Uterus (tissue), 2 donors: ENCODE data around the gene LIF.
"Not testable (repeated sequence)": the region's sequence is repeated elsewhere in the genome, so short reads cannot be mapped to it uniquely, and the experiment has no call there.

ENCODE experiments used
- POLR2A ChIP-seq, 2 donors: fragments of 450-650 bp; IDR thresholded peaks; one replicate each; pipeline ENCODE4 v1.6.1; 2016; ENCODE audit warnings: antibody characterized with exemption in 2 of 2, mild to moderate bottlenecking in 1 of 2, moderate library complexity in 1 of 2
- TF ChIP-seq, protein P1 (sequence below), 4 experiments: fragments of 200-600 bp in 2 of 4; fragments of 450-650 bp in 2 of 4; sonication (generic) in 2 of 4; IDR thresholded peaks; one replicate each; pipeline ENCODE4 v1.5.1; 2016 to 2019; ENCODE audit warnings: antibody characterized with exemption in 4 of 4, mild to moderate bottlenecking in 2 of 4, moderate library complexity in 1 of 4

DNA sequence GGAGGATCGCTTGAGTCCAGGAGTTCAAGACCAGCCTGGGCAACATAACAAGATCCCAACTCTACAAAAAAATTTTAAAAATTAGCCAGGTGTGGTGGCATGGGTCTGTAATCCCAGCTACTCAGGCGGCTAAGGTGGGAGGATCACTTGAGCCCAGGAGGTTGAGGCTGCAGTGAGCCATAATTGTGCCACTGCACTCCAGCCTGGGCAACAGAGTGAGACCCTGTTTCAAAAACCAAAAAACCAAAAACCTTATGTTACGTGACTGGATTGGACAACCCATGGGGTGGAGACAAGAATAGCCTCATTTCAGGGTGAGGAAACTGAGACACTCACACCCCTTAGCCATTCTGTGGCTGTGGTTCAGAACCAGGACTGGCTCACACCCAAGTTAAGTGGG is 30.3 kb downstream of the LIF start:
- TF ChIP-seq, protein P1, sequence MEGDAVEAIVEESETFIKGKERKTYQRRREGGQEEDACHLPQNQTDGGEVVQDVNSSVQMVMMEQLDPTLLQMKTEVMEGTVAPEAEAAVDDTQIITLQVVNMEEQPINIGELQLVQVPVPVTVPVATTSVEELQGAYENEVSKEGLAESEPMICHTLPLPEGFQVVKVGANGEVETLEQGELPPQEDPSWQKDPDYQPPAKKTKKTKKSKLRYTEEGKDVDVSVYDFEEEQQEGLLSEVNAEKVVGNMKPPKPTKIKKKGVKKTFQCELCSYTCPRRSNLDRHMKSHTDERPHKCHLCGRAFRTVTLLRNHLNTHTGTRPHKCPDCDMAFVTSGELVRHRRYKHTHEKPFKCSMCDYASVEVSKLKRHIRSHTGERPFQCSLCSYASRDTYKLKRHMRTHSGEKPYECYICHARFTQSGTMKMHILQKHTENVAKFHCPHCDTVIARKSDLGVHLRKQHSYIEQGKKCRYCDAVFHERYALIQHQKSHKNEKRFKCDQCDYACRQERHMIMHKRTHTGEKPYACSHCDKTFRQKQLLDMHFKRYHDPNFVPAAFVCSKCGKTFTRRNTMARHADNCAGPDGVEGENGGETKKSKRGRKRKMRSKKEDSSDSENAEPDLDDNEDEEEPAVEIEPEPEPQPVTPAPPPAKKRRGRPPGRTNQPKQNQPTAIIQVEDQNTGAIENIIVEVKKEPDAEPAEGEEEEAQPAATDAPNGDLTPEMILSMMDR (IDR thresholded peaks at IDR 0.05), result not testable (repeated sequence)
- not testable (repeated sequence) for TF ChIP-seq POLR2A (IDR thresholded peaks at IDR 0.05)
